ENCODE results near the gene JAML. TPM values are rescaled to one million over a fixed set of nuclear protein-coding genes. Genes with fewer than 3 reads are reported as not detected.

Gene JAML
- total RNA-seq, 1 donor from 2014 or later: 0.09 TPM

DNA sequence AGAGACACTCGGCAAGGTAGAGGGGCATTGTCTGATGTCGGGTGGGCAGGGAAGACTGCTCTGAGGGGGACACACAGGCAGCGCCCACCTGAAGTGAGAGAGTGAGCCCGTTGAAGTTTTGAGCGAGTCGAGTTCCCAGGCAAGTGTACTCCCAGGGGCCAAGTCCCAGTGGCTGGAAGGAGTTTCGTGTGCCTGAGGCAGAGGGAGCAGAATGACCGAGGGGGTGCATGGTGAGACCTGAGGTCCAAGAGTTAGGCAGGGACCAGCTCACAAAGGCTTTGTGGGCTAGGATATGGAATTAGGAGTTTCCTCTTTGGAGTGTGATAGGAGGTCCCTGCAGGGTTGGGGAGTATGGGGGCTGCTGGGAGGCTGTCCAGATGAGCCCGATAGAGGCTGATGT, 54.6 kb downstream of the JAML start:
- Mint-ChIP-seq H3K36me3 (no peaks in the 10 kb centered on the region), H3K4me1 (peaks cover 17% of the 10 kb centered on the region), H3K27ac (no peak overlapping the region), H3K27me3 (ENCODE audit: insufficient read depth, low read depth) (peaks cover 53% of the 10 kb centered on the region), H3K4me3 (peak overlapping the region; percentile 31), H3K9me3 (no peaks in the 10 kb centered on the region)
- no peaks in the 10 kb centered on the region for H4K20me1 ChIP-seq (ENCODE audit: low read depth)
- no peak overlapping the region for H3K4me3 ChIP-seq
- H3F3A ChIP-seq (ENCODE audit: low read depth): peaks cover 5% of the 10 kb centered on the region
- H3K27me3 ChIP-seq: peaks cover 77% of the 10 kb centered on the region
- no peaks in the 10 kb centered on the region for H3K9me3 ChIP-seq (ENCODE audit: low read depth)
- H2AFZ ChIP-seq (replicated peaks): no peak overlapping the region
- no peak for TF ChIP-seq EZH2phosphoT487 (IDR thresholded peaks at IDR 0.05)
- TF ChIP-seq EZH2 (IDR thresholded peaks at IDR 0.05): peak; percentile 7
- no peak overlapping the region for H3K4me2 ChIP-seq
- DNase-seq (ENCODE audit: low spot score): no peak
- no peak overlapping the region for H3K27ac ChIP-seq
- H3K4me1 ChIP-seq: peaks cover 16% of the 10 kb centered on the region
- no peaks in the 10 kb centered on the region for H3K36me3 ChIP-seq
- no peak overlapping the region for H3K9ac ChIP-seq
- no peaks in the 10 kb centered on the region for H3K79me2 ChIP-seq (ENCODE audit: low read depth)

DNA sequence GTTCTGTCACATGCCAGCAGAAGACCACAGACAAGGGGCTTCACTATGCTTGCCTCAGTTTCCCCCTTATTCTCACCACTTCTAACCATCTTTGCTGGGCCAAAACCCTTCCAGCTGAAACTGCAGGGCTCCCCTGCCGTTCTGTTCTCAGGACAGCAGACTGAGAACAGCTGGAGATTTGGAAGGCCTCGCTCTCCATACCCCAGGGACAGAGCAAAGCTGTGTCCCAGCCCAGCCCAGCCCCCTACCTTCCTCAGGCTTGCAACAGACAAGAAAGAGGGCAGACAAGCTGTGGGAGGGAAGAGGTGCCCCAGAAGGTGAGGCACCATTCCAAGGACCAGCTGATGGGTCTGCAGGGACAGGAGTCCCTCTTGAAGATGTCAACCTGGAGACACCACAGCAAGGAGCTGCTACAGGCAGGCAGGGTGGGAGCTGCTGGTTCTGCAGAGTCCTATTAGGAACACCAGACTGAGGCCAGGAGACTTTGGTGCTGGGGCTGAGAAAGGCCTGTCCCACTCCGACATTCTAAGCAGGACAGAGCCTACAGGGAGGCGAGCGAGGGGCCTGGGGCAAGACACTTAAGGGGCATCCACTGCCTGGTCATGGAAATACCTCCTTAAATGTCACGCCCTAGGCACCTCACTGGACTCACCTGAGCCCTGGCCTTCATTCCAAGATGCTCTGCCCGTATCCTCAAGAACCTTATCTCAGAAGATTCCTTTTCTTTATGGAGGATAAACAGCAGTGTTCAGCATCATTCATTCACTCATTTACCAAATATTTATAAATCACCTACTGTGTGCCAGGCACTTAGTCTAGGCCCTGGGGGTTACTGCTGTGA, 55.3 kb downstream of the JAML start:
- Histone ChIP-seq H2AFZ (replicated peaks) (no peak overlapping the region), H3K79me2 (ENCODE audit: low read depth) (no peaks in the 10 kb centered on the region), H3K4me3 (no peak overlapping the region), H3K27me3 (peaks cover 73% of the 10 kb centered on the region), H3K9ac (no peak overlapping the region), H3K9me3 (ENCODE audit: low read depth) (no peaks in the 10 kb centered on the region), H3K27ac (no peak overlapping the region), H3K4me2 (no peak overlapping the region), H4K20me1 (ENCODE audit: low read depth) (no peaks in the 10 kb centered on the region), H3K36me3 (no peaks in the 10 kb centered on the region), H3F3A (ENCODE audit: low read depth) (no peaks in the 10 kb centered on the region), H3K4me1 (peaks cover 10% of the 10 kb centered on the region)
- H3K27me3 Mint-ChIP-seq (ENCODE audit: insufficient read depth, low read depth): peaks cover 50% of the 10 kb centered on the region
- H3K9me3 Mint-ChIP-seq: no peaks in the 10 kb centered on the region
- DNase-seq (ENCODE audit: low spot score): no peak
- TF ChIP-seq, protein P1, sequence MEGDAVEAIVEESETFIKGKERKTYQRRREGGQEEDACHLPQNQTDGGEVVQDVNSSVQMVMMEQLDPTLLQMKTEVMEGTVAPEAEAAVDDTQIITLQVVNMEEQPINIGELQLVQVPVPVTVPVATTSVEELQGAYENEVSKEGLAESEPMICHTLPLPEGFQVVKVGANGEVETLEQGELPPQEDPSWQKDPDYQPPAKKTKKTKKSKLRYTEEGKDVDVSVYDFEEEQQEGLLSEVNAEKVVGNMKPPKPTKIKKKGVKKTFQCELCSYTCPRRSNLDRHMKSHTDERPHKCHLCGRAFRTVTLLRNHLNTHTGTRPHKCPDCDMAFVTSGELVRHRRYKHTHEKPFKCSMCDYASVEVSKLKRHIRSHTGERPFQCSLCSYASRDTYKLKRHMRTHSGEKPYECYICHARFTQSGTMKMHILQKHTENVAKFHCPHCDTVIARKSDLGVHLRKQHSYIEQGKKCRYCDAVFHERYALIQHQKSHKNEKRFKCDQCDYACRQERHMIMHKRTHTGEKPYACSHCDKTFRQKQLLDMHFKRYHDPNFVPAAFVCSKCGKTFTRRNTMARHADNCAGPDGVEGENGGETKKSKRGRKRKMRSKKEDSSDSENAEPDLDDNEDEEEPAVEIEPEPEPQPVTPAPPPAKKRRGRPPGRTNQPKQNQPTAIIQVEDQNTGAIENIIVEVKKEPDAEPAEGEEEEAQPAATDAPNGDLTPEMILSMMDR (IDR thresholded peaks at IDR 0.05): no peak
- TF ChIP-seq EZH2 (IDR thresholded peaks at IDR 0.05): no peak
- TF ChIP-seq EZH2phosphoT487 (IDR thresholded peaks at IDR 0.05): no peak
- no peaks in the 10 kb centered on the region for H3K36me3 Mint-ChIP-seq
- H3K4me3 Mint-ChIP-seq: peak overlapping the region; percentile 31
- H3K4me1 Mint-ChIP-seq: peaks cover 10% of the 10 kb centered on the region
- no peak overlapping the region for H3K27ac Mint-ChIP-seq

DNA sequence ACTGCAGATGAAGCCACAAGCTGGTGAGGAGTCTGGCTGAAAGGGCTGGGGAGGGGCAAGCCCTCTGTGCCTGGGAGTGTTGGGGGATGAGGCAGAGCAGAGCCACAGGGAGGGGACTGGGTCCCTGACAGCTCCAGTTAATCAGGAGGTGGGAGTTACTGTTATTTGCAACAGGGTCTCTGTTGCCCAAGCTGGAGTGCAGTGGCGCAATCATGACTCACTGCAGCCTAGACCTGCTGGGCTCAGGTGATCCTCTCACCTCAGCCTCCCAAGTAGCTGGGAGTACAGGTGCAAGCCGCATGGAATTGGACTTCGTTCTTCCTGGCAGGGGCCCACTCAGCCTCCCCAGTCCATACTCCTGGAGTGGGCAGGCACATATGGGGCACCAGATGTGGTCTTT, 56.1 kb downstream of the JAML start:
- no peaks in the 10 kb centered on the region for H3F3A ChIP-seq (ENCODE audit: low read depth)
- no peak overlapping the region for H2AFZ ChIP-seq (replicated peaks)
- H3K36me3 Mint-ChIP-seq: no peaks in the 10 kb centered on the region
- H3K4me3 ChIP-seq: no peak overlapping the region
- H3K27me3 ChIP-seq: peaks cover 69% of the 10 kb centered on the region
- H3K79me2 ChIP-seq (ENCODE audit: low read depth): no peaks in the 10 kb centered on the region
- H3K4me2 ChIP-seq: no peak overlapping the region
- no peaks in the 10 kb centered on the region for H3K9me3 Mint-ChIP-seq
- no peak overlapping the region for H3K27ac ChIP-seq
- no peak overlapping the region for H3K9ac ChIP-seq
- no peak overlapping the region for H3K4me3 Mint-ChIP-seq
- H4K20me1 ChIP-seq (ENCODE audit: low read depth): no peaks in the 10 kb centered on the region
- peaks cover 10% of the 10 kb centered on the region for H3K4me1 ChIP-seq
- no peaks in the 10 kb centered on the region for H3K9me3 ChIP-seq (ENCODE audit: low read depth)
- DNase-seq (ENCODE audit: low spot score): no peak
- peaks cover 51% of the 10 kb centered on the region for H3K27me3 Mint-ChIP-seq (ENCODE audit: insufficient read depth, low read depth)
- H3K4me1 Mint-ChIP-seq: peaks cover 8% of the 10 kb centered on the region
- no peak overlapping the region for H3K27ac Mint-ChIP-seq
- TF ChIP-seq, protein P1 (IDR thresholded peaks at IDR 0.05): no peak
- TF ChIP-seq EZH2 (IDR thresholded peaks at IDR 0.05) (no peak), EZH2phosphoT487 (IDR thresholded peaks at IDR 0.05) (no peak)
- H3K36me3 ChIP-seq: no peaks in the 10 kb centered on the region

DNA sequence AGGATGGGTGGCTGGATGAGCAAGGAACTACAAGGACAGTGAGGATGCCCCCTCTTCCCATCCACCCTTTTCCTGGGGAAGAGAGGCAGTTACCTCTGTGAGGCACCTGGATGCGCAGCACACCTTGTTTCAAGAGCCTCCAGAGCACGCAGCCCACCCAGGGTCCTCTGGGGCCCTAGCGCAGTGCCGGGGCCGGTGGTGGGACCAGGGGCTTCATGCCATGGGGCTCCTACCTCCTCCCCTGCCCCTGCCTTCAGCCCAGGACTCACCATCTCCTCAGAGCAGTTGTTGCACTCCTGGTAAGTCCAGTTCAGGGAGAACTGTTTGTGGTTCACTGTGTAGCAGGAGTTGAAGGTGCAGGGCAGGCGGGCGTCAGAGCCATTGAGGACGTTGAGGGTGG, 56.5 kb downstream of the JAML start:
- H3K4me2 ChIP-seq: no peak overlapping the region
- H3K4me3 Mint-ChIP-seq: no peak overlapping the region
- no peaks in the 10 kb centered on the region for H3K36me3 ChIP-seq
- H3K36me3 Mint-ChIP-seq: no peaks in the 10 kb centered on the region
- no peak overlapping the region for H3K27ac Mint-ChIP-seq
- peaks cover 49% of the 10 kb centered on the region for H3K27me3 Mint-ChIP-seq (ENCODE audit: insufficient read depth, low read depth)
- H3K27me3 ChIP-seq: peaks cover 66% of the 10 kb centered on the region
- H3K9me3 Mint-ChIP-seq: no peaks in the 10 kb centered on the region
- peaks cover 7% of the 10 kb centered on the region for H3K4me1 Mint-ChIP-seq
- no peak for DNase-seq (ENCODE audit: low spot score)
- peaks cover 10% of the 10 kb centered on the region for H3K4me1 ChIP-seq
- H4K20me1 ChIP-seq (ENCODE audit: low read depth): no peaks in the 10 kb centered on the region
- H3F3A ChIP-seq (ENCODE audit: low read depth): no peaks in the 10 kb centered on the region
- H3K9me3 ChIP-seq (ENCODE audit: low read depth): no peaks in the 10 kb centered on the region
- no peaks in the 10 kb centered on the region for H3K79me2 ChIP-seq (ENCODE audit: low read depth)
- H2AFZ ChIP-seq (replicated peaks): no peak overlapping the region
- no peak overlapping the region for H3K9ac ChIP-seq
- TF ChIP-seq, protein P1 (IDR thresholded peaks at IDR 0.05): no peak
- no peak for TF ChIP-seq EZH2phosphoT487 (IDR thresholded peaks at IDR 0.05)
- H3K4me3 ChIP-seq: no peak overlapping the region
- H3K27ac ChIP-seq: no peak overlapping the region
